Measurements from ENCODE around the gene AHSA1.

- TF ChIP-seq CTCF (IDR thresholded peaks at IDR 0.05) (peak in 3 of 4 experiments; percentile 49 to 60 (median 54)), POLR2A (IDR thresholded peaks at IDR 0.05) (no peak)
Measured at GRCh38 chr14:77459072-77459723, 1.3 kb downstream of the AHSA1 start.
